Gastroesophageal sphincter (tissue), 4 donors: Measurements from ENCODE around the gene PHRF1. TPM values are rescaled to one million over a fixed set of nuclear protein-coding genes. Genes with fewer than 3 reads are reported as not detected.
A peak's percentile ranks its signal among the peaks of the same experiment; 100 is the strongest.

Experiments
- ATAC-seq: fragments of 150-250 bp; one replicate; pipeline ENCODE4 v1.9.1; 2016; ENCODE audit warnings: mild to moderate bottlenecking, moderate library complexity
- H3K27ac ChIP-seq, 4 donors: fragments of 200-600 bp; sonication (generic) in 3 of 4; 1 replicate in 3 of 4; 2 replicates in 1 of 4; pipeline ENCODE4 v1.5.1; 2016 to 2019
- H3K27me3 ChIP-seq: fragments of 200-600 bp; sonication (generic); one replicate; pipeline ENCODE4 v1.5.1; 2019
- H3K36me3 ChIP-seq, 2 donors: fragments of 200-600 bp; sonication (generic); one replicate each; pipeline ENCODE4 v1.5.1; 2019; ENCODE audit warnings: control low read depth in 1 of 2
- H3K4me1 ChIP-seq, 3 donors: fragments of 200-600 bp; sonication (generic); 1 replicate in 2 of 3; 2 replicates in 1 of 3; pipeline ENCODE4 v1.5.1; 2016 to 2019; ENCODE audit warnings: control low read depth in 2 of 3
- H3K4me3 ChIP-seq, 2 donors: fragments of 200-600 bp; sonication (generic); one replicate each; pipeline ENCODE4 v1.5.1; 2019; ENCODE audit warnings: mild to moderate bottlenecking in 1 of 2, moderate library complexity in 1 of 2
- H3K9me3 ChIP-seq, 3 donors: fragments of 200-600 bp; sonication (generic); one replicate each; pipeline ENCODE4 v1.5.1; 2017 to 2019; ENCODE audit warnings: control low read depth in 2 of 3
- CTCF ChIP-seq, 4 experiments: fragments of 200-600 bp in 2 of 4; fragments of 450-650 bp in 2 of 4; sonication (generic) in 1 of 4; IDR thresholded peaks; one replicate each; pipeline ENCODE4 v1.5.1; 2017 to 2019; ENCODE audit warnings: antibody characterized with exemption in 4 of 4, mild to moderate bottlenecking in 2 of 4, moderate library complexity in 2 of 4
- EP300 ChIP-seq: sonication (generic); formaldehyde crosslinking; IDR thresholded peaks from one replicate; pipeline ENCODE4 v1.6.1; 2017; ENCODE audit warnings: antibody characterized with exemption, mild to moderate bottlenecking
- POLR2A ChIP-seq, 2 donors: fragments of 450-650 bp; IDR thresholded peaks; one replicate each; pipeline ENCODE4 v1.6.1; 2017; ENCODE audit warnings: antibody characterized with exemption in 2 of 2, mild to moderate bottlenecking in 2 of 2, moderate library complexity in 1 of 2
- POLR2AphosphoS5 ChIP-seq: sonication (generic); formaldehyde crosslinking; IDR thresholded peaks from one replicate; pipeline ENCODE4 v1.6.1; 2017; ENCODE audit warnings: antibody characterized with exemption
- WGBS, 2 donors: methylation state at CpG; one replicate each; pipeline ENCODE4 v1.1.5; 2018; ENCODE audit warnings: low coverage in 1 of 2; 5-methylcytosine and 5-hydroxymethylcytosine counted together
- total RNA-seq, 4 donors: library from RNA; depleted of rRNA; stranded (reverse); fragments of >200 nt; gene quantifications; one replicate each; pipeline ENCODE4 v1.1.0, GENCODE V29; 2016

Gene PHRF1
- total RNA-seq, 4 donors from 2014 or later, result 18.0 to 28.0 (median 25.1) TPM

- Histone ChIP-seq H3K4me3 (peak overlapping the region in 1 of 2 donors; percentile 87), H3K4me1 (peaks cover 0 to 51% (median 30%) of the 10 kb centered on the region in 3 donors), H3K27me3 (peaks cover 17% of the 10 kb centered on the region), H3K27ac (peak overlapping the region in 1 of 4 donors; percentile 77), H3K36me3 (peaks cover 0 to 39% of the 10 kb centered on the region in 2 donors), H3K9me3 (no peaks in the 10 kb centered on the region)
- no peak for ATAC-seq
- 100% methylated on average over 5 of the region's 37 CpGs; no CpG with 5 or more reads in 1 of the 2 donors for WGBS, 2 donors
- TF ChIP-seq POLR2A (IDR thresholded peaks at IDR 0.05) (no peak), EP300 (no peak), CTCF (IDR thresholded peaks at IDR 0.05) (no peak), POLR2AphosphoS5 (no peak)
Measured at GRCh38 chr11:533586-534395, 42.5 kb upstream of the PHRF1 start.

GRCh38 chr11:534396-535209 is 41.7 kb upstream of the PHRF1 start:
- Histone ChIP-seq H3K27me3 (peaks cover 17% of the 10 kb centered on the region), H3K9me3 (no peaks in the 10 kb centered on the region), H3K27ac (peak overlapping the region in 3 of 4 donors; percentile 77 to 90 (median 89)), H3K4me1 (peaks cover 0 to 51% (median 30%) of the 10 kb centered on the region in 3 donors), H3K4me3 (peak overlapping the region; percentile 87 to 88), H3K36me3 (peaks cover 0 to 39% of the 10 kb centered on the region in 2 donors)
- 40% methylated on average over 5 of the region's 66 CpGs; no CpG with 5 or more reads in 1 of the 2 donors for WGBS, 2 donors
- ATAC-seq, result peak; percentile 4
- TF ChIP-seq POLR2A (IDR thresholded peaks at IDR 0.05) (no peak), CTCF (IDR thresholded peaks at IDR 0.05) (no peak), POLR2AphosphoS5 (no peak), EP300 (no peak)

- H3K9me3 ChIP-seq, result no peaks in the 10 kb centered on the region
- no peak for TF ChIP-seq EP300
- TF ChIP-seq POLR2A (IDR thresholded peaks at IDR 0.05), result no peak
- TF ChIP-seq POLR2AphosphoS5, result no peak
- TF ChIP-seq CTCF (IDR thresholded peaks at IDR 0.05), result no peak
- peak overlapping the region; percentile 87 to 88 for H3K4me3 ChIP-seq
- peak; percentile 27 for ATAC-seq
- peaks cover 20% of the 10 kb centered on the region for H3K27me3 ChIP-seq
- H3K4me1 ChIP-seq, result peaks cover 0 to 51% (median 30%) of the 10 kb centered on the region in 3 donors
- no CpG with 5 or more reads among the region's 56 CpGs for WGBS, 2 donors
- peaks cover 0 to 34% of the 10 kb centered on the region in 2 donors for H3K36me3 ChIP-seq
- H3K27ac ChIP-seq, result peak overlapping the region in 3 of 4 donors; percentile 77 to 90 (median 89)
Measured at GRCh38 chr11:535210-535518, 41.1 kb upstream of the PHRF1 start.

- Histone ChIP-seq H3K36me3 (peaks cover 0 to 32% of the 10 kb centered on the region in 2 donors), H3K27me3 (peaks cover 27% of the 10 kb centered on the region), H3K27ac (peak within 1 kb of the TSS; percentile 16 to 90 (median 86)), H3K4me3 (peak within 1 kb of the TSS; percentile 87 to 88), H3K4me1 (peaks cover 0 to 51% (median 30%) of the 10 kb centered on the region in 3 donors), H3K9me3 (no peaks in the 10 kb centered on the region)
- 0% methylated on average over 1 of the region's 97 CpGs; no CpG with 5 or more reads in 1 of the 2 donors for WGBS, 2 donors
- TF ChIP-seq POLR2AphosphoS5 (peak; percentile 46), CTCF (IDR thresholded peaks at IDR 0.05) (peak in 1 of 4 experiments; percentile 9), POLR2A (IDR thresholded peaks at IDR 0.05) (peak; percentile 35 to 41), EP300 (no peak)
- ATAC-seq, result peak; percentile 95
Measured at GRCh38 chr11:535519-536454, 40.5 kb upstream of the PHRF1 start, which contains the start of gene HRAS. Gene HRAS (minus strand): TSS chr11:535576.
